HG03280 (cell line): Measurements from ENCODE around the gene THSD7A.

ENCODE experiments used
- ATAC-seq: cut with Tn5 transposase; IDR thresholded peaks from one replicate; pipeline ENCODE4 v1.9.1; 2021; ENCODE audit warnings: mild to moderate bottlenecking, moderate library complexity; ENCODE audit not compliant: unreplicated experiment

The THSD7A gene

GRCh38 chr7:11831736-11832495 lies at the start of gene THSD7A:
TSS of gene THSD7A (minus strand) at chr7:11832198. CDS start at chr7:11831946, 252 bp downstream.
- peak; percentile 60 for ATAC-seq

DNA sequence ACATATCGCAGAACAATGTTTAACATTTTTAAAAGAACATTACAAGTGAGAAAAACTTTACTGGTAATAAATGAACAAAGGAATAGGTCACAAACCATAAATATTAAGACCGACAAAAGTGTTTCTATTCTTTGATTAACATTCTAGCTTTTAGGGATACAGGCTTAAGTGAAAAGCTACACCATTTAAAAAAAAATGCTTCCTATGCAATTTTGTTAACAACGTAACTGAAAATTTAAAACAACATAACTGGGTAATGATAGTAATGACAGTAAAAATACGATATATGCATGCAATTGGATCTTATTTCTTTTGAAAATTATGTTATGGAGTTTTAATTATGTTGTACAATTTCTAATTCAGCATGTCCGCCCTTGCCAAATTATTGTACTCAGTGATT lies 49.7 kb upstream of the THSD7A start:
- ATAC-seq: no peak

- no peak for ATAC-seq
These were observed 43.6 kb upstream of the THSD7A start for GRCh38 chr7:11875635-11876034.

DNA sequence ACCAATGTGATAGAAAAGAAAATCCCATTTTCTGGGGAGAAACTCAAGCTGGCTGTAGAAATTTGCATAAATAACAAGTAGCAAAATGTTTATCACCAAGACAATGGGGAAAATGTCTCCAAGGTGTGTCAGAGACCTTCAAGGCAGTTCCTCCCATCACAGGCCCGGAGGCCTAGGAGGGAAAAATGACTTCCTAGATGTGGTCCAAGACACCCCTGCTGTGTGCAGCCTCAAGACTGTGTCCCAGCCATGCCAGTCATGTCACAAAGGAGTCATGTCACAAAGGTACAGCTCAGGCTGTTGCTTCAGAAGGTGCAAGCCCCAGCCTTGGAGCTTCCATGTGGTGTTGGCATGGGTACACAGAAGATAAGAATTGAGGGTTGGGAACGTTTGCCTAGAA lies 33.7 kb upstream of the THSD7A start:
- ATAC-seq: no peak

GRCh38 chr7:11858622-11859302 lies 26.8 kb upstream of the THSD7A start:
- no peak for ATAC-seq

GRCh38 chr7:11858026-11858425 lies 26.0 kb upstream of the THSD7A start:
- ATAC-seq: no peak

GRCh38 chr7:11848251-11848650 lies 16.3 kb upstream of the THSD7A start:
- no peak for ATAC-seq

DNA sequence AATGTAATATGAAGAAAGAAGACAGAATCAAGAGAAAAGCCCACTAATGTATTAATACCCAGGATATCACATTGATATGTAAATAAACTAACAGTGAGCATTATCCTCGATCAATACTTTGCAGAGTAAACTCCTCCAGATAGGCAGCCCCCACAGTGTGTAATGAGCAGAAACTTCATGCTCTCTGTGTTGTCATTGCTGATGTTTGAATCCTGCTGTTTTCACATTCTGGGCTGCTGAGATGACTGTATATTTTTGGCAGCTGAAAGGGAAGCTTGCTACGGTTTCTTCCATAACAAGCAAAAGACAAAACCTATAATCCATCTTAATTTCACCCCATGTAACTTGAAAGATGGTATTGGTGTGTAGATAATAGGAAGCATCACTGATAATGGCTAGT lies 15.3 kb upstream of the THSD7A start:
- ATAC-seq: no peak

DNA sequence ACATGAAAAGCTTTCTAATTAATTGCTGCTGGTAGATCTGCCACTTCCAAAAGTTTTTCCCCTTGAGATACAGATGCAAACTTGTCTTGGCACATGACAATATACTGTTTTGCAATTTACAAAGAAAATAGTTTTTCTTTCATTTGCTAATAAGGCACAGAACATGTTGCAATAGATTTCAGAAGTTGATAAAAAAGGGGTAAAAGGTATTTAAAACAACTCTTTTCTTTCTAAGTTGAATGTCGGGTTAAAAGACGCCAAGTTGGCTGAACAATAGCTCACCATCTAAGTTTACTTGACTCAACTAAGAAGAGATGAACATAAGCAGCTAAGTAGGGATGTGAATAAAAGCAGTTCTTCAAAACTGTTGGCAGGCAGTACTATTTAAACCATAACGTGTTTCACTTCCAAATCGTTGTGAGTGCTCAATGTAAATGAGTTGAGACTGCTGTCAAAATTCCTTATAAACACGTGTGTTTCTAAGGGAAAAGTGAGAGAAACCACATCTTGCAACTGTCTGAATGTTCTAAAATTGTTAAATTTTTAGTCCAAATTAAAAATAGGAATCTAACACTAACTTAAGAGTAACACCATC lies 14.5 kb upstream of the THSD7A start:
- ATAC-seq: no peak

DNA sequence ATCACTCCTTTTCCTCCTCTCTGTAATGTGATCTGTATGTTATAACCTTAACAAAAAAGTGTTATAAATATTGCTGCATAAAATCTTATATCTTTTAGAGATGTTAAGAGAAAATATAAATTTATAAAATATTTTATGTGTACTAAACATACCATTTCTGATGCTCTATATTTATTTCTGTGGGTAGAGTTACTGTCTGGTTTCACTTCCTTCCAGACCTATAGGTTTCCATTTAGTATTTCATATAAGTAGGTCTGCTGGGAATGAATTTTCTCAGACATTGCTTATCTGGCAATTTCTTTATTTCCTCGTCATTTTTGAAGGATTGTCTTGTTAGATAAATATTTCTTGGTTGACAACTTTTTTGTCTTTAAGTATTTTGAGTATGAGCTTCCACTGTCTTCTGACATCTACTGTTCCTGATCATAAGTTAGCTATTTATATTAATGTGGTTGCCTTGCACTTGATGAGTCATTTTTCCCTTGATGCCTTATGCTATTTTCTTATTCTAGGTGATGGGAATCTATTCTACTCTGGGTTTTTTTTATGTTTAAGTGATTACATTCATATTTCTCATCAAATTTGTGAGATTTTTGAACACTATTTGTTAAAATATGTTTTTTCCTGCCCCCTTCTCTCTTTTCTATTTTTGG lies 11.2 kb upstream of the THSD7A start:
- no peak for ATAC-seq

GRCh38 chr7:11841657-11842056 lies 9.7 kb upstream of the THSD7A start:
- no peak for ATAC-seq

GRCh38 chr7:11835260-11835659 lies 3.3 kb upstream of the THSD7A start:
- ATAC-seq: no peak

- ATAC-seq: no peak
These were observed 1.4 kb upstream of the THSD7A start for GRCh38 chr7:11833431-11833830.

- no peak for ATAC-seq
These were observed 752 bp downstream of the THSD7A start for GRCh38 chr7:11831156-11831735.

DNA sequence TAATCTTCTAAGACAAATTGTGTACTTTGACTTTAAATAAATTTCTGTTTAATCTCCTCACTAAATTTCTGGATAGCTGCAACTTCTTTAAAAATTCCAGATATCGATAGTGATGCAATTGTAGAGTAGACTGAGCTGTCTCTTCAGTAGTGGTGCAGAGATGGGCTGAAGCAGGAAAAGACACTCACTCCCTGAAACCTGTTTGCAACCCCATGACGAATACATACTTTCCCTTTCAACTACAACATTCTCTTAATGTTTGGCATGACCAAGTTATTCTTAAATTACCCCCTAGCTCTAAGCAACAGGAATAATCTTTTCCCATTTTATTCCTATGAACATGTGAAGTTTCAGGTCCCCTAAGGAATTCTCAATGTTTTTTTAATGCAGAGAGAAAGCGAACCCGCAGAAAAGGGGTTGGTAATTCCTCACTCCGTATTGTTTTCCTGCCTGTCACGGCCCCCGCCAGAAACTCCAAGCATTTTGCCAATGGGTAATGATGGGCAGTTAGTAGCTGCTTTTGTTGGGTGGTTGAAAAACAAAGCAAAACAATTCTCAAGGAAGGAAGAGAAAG lies 1.3 kb downstream of the THSD7A start:
- no peak for ATAC-seq

DNA sequence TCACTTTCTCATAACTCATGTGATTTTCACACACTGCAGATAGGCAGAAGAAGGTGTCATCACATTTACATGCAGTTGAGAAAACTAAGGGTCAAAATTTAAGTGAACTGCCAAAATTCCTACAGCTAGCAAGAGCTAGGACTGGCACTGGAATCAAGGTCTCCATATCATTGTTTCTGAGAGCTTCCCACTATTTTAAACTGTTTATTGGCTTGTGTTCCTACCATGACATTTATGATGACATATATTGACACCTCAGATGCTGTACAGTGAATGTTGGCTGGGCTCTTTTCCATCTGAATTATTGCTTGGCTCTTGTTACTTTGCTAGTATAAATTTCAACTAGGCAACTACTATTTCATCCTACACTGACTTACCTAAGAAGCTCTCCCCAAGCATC lies 2.0 kb downstream of the THSD7A start:
- ATAC-seq: no peak

DNA sequence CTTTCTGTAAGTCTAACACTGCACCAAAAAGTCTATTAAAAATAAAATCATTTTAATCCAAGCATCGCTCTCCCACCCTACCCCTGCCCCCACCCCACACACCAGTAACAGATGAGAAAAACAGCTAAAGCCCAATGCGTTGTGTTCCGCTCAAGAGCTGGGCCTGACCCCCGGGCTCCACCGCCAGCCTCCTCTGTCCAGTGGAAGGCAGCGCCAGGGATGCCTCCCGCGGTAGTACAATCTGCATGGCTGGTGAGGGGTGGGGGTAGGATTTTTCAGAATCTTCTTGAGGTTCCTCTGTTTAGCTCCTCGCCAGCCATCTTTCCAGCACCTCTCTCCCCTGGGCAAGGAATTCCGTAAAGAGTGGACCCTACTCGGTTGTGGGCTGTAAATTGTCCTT lies 12.1 kb downstream of the THSD7A start:
- ATAC-seq: no peak

GRCh38 chr7:11819271-11819670 lies 12.7 kb downstream of the THSD7A start:
- ATAC-seq: no peak

DNA sequence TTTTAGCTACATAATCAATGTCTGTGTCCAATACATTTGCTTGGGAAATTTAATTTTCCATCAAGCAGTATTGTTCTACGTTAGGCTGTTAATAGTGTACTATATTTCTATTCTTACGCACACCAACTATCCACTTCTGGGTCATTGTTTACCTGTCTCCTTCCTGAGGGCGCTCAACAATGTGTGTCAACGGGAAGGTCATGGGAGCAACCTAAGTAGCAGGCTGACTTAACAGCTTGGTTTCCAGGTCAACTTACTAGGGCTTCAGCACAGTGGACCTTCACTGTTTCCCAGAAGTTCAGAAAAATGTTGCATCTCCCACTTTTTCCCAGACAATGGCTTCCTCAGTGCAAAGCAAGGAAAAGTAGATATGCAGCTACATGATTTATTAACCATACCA lies 13.7 kb downstream of the THSD7A start:
- ATAC-seq: no peak

DNA sequence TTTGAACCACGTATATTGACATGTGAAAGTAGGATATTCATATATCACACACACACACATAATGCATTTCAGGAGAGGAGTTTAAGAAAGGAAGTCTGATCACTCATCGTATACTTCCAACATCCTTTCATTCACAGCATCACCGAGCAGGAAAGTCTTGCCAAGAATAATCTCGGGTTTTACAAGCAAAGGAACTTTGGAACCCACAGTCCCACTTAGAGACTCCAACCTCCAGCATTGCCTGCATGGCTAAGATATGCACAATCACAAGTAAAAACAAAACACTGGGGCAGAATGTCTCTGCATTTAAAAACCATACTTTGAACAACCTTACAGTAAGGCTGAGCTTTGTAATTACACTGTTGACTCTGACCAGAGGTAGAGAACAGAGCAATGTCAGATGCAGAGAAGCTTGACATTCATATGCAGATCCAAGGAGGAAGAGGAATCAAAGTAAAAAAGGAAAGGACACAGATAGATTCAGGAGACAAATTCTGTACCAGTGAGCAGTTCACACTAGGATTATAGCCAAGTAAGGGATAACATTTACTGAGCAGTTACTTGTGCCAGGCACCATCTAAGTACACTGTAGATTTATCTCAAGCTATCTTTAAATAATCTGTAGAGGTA lies 14.8 kb downstream of the THSD7A start:
- ATAC-seq: no peak
